GM21723 (cell line): ENCODE data around the gene CNGB1.

Source experiments
- ATAC-seq: cut with Tn5 transposase; IDR thresholded peaks from one replicate; pipeline ENCODE4 v1.9.1; 2021; ENCODE audit warnings: mild to moderate bottlenecking, moderate library complexity; ENCODE audit not compliant: unreplicated experiment

CNGB1 gene

GRCh38 chr16:57834936-57835335 lies 136.0 kb downstream of the CNGB1 start:
- no peak for ATAC-seq
